ENCODE measurements around the gene HERC2.
A peak's percentile ranks its signal among the peaks of the same experiment; 100 is the strongest.
"Not testable (repeated sequence)": the region's sequence is repeated elsewhere in the genome, so short reads cannot be mapped to it uniquely, and the experiment has no call there.

The HERC2 gene

DNA sequence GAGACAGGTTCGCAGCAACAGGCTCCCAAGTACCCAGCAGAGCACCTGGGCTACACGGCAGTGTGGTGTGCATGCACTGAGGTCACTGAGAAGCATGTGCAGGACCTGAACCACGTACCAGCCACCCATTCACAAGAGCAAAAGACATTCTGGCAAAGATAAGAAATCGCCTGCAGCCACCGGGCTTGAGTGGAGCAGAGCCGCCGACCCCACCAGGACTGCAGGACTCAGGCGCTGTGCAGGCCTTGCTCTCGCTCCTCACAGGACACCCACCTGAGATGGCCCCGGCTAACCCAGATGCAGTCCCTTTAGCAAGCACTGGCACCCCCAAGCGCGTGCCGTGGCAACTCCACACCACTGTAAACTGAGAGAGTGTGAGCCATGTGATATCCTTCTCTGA lies 190.6 kb downstream of the HERC2 start:
- no peak for DNase-seq (ENCODE audit: low read depth)

DNA sequence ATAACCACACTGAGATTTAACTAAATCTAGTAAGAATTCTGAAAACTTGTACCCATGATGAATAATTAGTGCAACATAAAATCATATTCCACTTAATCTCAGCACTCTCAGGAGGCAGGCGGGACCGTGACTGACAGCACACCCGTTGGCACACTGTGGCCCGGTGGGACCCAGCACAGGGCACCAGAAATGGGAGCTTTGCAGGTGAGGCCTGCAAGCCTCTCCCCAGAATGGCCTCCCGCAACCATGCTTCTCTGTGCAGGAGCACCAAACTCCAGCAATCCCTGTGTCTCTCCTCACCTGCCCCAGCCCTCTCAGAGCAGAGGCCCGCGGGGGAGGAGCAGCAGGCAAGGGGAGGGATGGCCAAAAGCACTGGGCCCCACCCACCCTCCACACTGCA lies 191.3 kb downstream of the HERC2 start:
- no peak for DNase-seq (ENCODE audit: low read depth)

DNA sequence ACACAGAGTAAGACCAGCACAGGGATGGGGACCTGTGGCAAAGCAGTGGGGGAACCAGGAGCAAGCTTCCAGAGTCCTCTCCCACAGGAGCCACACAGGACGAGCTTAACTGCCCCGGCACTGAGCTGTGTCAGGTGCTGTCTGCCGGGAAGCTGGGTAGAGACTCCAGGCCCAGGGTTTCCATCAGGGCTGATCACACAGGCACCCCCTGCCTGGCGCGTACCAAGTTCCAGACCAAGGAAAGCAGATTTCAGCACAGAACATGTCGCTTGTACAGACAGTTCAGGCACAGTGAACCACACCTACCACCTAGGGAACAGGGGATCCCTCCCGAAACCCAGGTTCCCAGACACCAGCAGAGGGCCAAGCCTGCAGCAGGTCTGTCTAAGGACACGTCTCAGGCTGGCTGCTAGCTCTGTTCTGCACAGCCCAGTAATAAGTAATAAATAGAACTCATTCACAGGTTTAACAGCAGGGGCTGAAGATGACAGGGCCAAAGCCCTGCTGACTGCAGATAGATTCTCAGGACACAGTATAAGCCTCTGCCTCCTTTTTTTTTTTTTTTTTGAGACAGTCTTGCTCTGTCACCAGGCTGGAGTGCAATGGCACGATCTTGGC lies 192.6 kb downstream of the HERC2 start:
- DNase-seq (ENCODE audit: low read depth): no peak

DNA sequence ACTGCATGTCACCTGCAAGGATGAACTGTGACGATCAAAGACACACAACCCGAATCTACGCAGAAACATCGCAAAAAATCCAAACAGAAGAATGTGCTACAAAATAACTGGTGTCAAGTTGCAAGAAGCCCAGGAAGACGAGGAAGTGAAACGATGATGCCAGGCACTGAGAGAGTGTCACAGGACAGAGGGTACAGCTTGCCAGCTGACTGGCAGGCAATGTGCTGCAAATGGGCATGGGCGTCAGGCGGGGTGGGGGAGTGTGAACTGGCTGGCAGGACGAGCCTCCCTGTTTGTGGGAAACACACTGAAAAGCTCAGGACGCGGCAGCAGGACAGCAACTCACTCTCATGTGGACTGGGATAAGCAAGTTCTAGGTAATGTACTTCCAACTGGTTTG lies 193.9 kb downstream of the HERC2 start:
- no peak for DNase-seq (ENCODE audit: low read depth)

- no peak for DNase-seq (ENCODE audit: low read depth)
These were observed 194.9 kb downstream of the HERC2 start for GRCh38 chr15:28127036-28127435.

DNA sequence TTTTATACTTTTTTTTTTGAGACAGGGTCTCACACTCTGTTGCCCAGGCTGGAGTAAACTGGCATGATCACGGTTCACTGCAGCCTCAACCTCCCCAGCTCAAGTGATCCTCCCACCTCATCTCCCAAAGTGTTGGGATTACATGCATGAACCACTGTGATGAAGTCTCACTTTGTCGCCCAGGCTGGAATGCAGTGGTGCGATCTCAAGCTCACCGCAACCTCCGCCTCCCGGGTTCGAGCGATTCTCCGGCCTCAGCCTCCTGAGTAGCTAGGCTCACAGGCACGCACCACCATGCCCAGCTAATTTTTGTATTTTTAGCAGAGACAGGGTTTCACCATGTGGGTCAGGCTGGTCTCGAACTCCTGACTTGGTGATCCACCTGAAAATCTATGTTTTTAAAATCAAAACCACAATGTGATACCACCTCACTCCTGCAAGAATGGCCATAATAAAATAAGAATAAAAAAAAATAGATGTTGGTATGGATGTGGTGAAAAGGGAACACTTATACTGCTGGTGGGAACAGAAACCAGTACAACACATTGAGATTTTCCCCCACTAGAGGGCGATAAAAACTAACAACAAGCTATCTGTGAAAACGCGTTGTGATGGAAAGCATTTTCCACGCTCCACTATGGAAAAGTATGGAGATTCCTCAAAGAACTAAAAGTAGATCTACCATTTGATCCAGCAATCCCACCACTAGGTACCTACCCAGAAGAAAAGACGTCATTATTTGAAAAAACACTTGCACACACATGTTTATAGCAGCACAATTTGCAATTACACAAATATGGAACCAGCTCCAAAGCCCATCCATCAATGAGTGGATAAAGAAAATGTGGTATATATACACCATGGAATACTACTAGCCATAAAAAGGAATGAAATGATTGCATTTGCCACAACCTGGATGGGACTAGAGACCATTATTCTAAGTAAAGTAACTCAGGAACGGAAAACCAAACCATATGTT lies 196.0 kb downstream of the HERC2 start:
- DNase-seq (ENCODE audit: low read depth): no peak

- DNase-seq (ENCODE audit: low read depth): no peak
These were observed 197.1 kb downstream of the HERC2 start for GRCh38 chr15:28124841-28125240.

DNA sequence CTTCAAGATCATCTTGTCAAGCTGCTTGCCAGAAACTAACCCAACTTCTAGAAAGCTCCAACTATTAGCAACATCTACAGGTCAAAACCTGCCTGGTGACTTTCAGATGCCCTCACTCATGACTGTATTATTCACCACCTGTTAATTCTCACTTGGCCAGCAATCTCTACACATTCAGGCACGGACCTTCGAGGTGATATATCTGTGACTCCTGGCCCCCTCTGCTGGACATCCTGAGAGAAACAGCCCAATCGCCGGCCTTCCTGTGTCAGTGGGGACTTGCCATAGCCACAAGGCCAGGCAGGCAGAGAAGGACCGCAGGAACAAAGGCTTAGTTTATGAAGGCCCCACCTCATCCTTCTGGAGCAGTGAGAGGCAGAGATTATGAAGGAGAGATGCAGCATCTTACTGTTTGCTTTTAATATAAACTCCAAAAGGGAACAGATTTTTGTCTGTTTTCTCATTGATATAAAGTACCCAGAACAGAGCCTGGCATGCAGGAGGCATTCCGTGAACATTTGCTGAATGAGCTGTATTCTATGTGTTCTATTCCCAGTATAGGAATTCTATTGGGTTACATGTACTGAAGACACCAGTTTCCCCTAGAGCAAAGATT lies 198.5 kb downstream of the HERC2 start:
- DNase-seq (ENCODE audit: low read depth): peak; percentile 50

- no peak for DNase-seq (ENCODE audit: low read depth)
These were observed 199.7 kb downstream of the HERC2 start for GRCh38 chr15:28122038-28122949.

GRCh38 chr15:28121577-28121976 lies 200.4 kb downstream of the HERC2 start:
- DNase-seq (ENCODE audit: low read depth): not testable (repeated sequence)

GRCh38 chr15:28120359-28120640 lies 201.7 kb downstream of the HERC2 start:
- no peak for DNase-seq (ENCODE audit: low read depth)

- no peak for DNase-seq (ENCODE audit: low read depth)
These were observed 203.4 kb downstream of the HERC2 start for GRCh38 chr15:28118531-28118930.

DNA sequence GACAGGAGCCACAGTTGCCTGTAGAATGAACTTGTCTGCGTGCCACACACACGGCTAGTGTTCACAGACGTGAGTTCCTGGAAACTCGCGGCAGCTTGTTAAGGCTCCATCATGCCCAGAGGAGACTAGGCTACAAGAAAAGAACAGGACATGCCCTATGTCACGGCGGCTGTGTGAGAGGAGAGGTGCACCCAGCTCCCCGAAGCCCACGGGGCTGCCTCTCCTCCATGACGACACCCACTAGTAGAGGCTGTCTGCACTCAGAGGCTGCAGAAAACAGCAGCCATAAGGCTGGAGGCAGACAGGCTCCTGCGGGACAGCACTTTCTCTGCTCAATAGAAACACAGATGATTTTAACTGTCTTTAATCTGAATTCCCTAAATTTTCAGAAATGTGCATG lies 203.9 kb downstream of the HERC2 start:
- no peak for DNase-seq (ENCODE audit: low read depth)

GRCh38 chr15:28117432-28117990 lies 204.5 kb downstream of the HERC2 start:
- DNase-seq (ENCODE audit: low read depth): no peak

- DNase-seq (ENCODE audit: low read depth): no peak
These were observed 205.2 kb downstream of the HERC2 start for GRCh38 chr15:28116521-28117431.

GRCh38 chr15:28115871-28116270 lies 206.1 kb downstream of the HERC2 start:
- no peak for DNase-seq (ENCODE audit: low read depth)

DNA sequence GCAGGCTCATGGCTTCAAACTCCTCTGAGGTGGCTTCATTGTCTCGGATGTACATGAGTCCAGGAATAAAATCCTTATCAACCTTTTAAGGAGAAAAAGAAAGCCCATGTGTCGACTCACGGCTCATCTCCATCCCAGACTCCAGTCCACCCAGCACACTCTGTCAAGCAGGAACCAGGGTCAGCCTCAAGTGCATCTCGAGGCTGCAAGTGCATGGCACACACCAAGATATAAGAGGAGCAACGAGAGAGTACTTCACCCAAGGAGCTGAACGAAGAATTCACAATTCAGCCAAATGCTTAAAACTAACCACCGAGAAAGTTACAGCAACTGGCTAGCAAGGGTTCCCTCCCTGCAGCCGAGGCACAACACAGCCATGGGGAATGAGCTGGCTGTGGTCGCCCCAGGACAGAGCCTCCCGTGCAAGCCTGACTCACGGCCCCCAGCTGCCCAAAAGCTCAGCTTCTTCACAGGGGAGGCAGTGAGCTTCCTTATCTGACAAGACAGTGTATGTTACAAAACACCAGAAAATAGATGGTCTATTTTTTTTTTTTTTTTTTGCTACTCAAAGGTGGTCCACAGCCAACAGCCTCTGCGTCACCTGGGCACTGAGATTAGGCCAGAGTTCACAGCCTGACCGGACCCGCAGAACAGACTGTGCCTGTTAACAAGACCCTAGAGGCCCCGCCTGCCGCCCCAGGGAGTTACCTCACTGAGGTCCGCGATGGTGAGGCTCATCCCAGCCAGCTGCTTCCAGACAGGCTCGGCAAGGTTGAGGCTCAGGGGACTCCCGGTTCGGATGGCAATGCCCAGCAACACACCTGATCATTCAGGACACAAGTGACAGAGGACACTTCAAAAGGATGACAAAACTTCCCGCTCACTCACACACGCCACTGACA lies 207.0 kb downstream of the HERC2 start:
- DNase-seq (ENCODE audit: low read depth): no peak

- DNase-seq (ENCODE audit: low read depth): no peak
These were observed 207.9 kb downstream of the HERC2 start for GRCh38 chr15:28114114-28114455.

GRCh38 chr15:28113394-28114113 lies 208.4 kb downstream of the HERC2 start:
- no peak for DNase-seq (ENCODE audit: low read depth)

Measured in GM04504 (cell line).